ENCODE results near the gene ACAP2.
"Not testable (repeated sequence)": the region's sequence is repeated elsewhere in the genome, so short reads cannot be mapped to it uniquely, and the experiment has no call there.

The ACAP2 gene

DNA sequence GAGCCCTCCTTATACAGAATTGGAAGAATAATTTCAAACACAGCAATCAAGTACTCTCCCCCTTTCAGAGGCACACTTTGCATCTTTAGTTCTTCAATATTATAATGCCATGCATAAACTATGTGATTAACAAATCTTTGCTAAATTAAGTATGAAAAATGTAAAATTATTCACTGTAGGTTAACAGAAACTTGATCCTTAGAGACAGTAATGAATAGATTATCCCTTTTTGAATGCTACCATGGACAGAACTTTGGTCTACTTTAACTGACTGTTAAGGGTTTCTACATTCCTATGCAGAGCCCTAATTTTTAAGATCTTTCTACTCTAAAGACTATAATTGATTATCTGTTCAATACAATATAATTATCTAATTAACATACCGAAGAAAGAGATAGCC, 146.2 kb downstream of the ACAP2 start:
- no peak for DNase-seq (ENCODE audit: low read depth in 2 of 3, low spot score in 1 of 3)

DNA sequence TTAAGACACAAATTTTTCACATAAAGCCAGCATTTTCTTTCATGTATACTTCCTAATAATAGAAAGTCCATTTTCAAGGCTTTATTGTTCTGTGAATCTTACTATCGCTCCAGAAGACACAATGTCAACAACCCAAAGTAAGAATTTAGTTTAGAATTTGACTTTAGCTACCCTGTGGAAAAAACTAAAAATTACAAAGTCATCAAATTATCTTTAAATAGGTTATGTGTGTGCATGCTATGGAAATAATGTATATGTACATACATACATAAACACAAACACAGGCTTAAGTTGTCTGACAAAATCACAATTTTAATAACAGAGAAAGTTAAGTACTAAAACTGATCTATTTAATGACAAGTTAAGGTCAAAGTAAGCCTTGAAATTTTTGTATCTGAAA, 151.7 kb downstream of the ACAP2 start:
- DNase-seq (ENCODE audit: low read depth in 2 of 3, low spot score in 1 of 3): no peak

DNA sequence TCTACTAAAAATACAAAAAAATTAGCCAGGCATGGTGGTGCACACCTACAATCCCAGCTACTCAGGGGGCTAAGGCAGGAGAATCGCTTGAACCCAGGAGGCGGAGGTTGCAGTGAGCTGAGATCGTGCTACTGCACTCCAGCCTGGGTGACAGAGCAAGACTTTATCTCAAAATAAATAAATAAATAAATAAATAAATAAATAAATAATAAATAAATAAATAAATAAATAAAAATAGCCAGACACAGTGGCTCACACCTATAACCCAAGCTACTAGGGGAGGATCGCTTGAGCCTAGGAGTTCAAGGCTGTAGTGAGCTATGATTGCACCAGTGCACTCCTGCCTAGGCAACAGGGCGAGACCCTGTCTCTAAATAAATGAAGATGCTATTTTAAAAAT, 152.2 kb downstream of the ACAP2 start:
- not testable (repeated sequence) for DNase-seq (ENCODE audit: low read depth in 2 of 3, low spot score in 1 of 3)

DNA sequence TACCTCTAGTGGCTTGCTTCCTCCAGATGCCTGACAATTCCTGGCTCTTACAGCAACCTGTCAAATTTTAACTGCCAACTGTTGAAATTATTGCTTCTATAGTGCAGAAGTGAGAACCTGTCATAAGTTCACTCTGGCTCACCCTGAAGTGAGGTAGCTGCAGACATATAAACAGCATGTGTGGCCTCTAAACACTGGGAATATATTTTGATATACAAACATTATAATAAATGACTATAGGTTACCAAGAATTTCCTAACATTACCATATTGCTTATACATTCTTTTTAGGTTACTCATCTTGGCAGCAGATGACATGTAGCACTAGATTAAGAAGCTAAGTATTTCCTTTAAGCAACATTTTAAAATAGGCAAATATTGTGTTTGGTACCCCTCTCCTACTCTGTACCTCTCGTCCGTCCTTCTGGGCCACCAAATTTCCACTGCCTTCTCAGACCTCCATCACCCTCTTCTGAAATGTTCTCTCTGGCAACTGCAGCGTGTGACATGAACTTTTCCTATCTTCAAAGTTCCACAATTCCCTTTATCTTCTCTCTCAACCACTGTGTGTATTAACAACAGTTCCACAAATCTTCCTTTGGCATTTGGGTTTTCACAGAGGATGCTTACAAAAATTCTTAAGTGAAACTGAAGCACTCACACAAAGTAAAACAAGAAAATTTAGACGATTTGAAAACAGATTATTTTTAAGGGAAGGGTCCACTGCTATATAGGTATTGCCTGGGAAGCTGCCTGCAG, 156.5 kb downstream of the ACAP2 start:
- no peak for DNase-seq (ENCODE audit: low read depth in 2 of 3, low spot score in 1 of 3)

DNA sequence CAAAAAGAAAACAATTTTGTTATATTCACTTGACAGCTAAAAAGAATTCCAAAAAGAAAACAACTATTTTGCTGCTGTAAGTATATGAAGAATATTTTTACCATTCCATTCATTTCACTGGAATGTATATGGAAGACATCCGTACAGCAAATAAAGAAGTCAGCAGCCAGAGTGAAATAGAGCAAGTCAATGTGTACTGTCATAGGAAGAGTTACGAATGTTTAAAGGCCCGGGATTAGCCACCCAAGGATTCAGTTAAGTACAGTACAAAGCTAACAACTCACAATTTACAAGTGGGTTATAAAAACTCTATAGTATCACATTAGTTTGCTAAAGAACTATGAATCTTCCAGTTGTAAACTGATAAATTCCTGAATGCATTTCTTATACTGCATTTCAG, 157.4 kb downstream of the ACAP2 start:
- no peak for DNase-seq (ENCODE audit: low read depth in 2 of 3, low spot score in 1 of 3)

DNA sequence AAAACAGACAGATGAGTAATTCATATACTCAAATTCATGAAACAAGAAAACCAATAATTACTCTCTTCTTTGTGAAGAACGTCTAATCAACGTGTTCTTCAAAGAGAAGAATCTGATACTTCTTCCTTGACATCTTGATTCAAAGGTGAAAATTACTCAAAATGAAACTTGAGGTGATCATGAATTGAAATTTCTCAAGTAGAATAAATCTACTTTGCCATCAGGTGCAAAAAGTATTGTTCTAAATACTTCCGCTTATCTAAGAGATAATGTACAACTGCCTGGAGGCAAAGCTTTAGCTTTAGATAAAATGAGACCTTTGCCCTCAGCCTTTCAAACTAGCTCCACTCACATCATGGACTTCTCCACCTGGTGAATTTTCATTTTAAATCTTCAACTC, 158.0 kb downstream of the ACAP2 start:
- no peak for DNase-seq (ENCODE audit: low read depth in 2 of 3, low spot score in 1 of 3)

DNA sequence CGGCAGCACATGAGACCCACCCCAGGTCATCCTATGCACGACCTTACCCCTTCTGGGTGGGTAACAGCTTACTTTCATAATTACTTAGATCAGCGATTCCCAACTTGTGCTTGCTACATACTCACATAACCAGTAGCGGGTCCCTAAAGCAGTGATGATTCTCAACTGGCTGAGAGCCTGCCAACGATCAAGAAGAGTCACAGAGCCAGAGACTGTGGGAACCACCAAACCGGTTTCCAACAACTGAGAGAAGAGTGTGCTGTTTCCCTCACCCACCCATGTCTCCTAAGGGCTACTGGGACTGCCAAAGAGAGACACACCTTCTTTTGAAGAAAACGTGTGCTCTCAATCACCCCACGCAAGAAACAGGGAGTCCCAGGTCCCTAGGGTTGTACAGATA, 159.9 kb downstream of the ACAP2 start:
- DNase-seq (ENCODE audit: low read depth in 2 of 3, low spot score in 1 of 3): no peak

DNA sequence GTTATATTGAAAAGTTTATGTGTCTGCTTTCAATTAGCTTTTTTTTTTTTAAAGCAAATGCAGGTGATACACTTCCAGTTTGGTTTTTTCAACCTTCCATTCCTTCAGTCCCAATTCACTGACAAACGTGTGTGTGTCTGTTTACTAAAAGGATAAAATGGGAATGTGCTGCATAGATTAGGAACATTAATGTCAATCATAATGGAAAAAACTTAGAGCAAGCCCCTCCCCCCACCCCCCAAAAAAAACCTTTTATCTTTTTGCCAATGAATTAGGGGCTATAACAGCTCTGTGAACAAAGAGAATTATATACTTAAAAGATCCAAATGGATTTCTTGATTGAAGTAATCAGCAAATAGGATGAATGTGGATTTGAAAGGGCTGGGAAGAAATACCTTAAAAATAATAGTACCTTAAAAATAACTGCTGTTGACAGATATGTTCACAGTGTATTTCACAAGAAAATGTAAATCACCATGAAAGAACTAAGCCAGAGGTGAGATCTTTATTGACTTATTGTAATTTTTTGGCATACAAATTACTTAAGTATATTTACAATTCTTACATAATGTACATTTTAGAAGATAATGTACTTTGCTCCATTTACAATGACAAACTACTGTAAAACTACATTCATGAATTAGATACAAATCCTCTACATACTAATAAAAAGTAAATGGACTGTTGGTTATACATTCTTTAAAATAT, 168.4 kb downstream of the ACAP2 start:
- DNase-seq (ENCODE audit: low read depth in 2 of 3, low spot score in 1 of 3): no peak

DNA sequence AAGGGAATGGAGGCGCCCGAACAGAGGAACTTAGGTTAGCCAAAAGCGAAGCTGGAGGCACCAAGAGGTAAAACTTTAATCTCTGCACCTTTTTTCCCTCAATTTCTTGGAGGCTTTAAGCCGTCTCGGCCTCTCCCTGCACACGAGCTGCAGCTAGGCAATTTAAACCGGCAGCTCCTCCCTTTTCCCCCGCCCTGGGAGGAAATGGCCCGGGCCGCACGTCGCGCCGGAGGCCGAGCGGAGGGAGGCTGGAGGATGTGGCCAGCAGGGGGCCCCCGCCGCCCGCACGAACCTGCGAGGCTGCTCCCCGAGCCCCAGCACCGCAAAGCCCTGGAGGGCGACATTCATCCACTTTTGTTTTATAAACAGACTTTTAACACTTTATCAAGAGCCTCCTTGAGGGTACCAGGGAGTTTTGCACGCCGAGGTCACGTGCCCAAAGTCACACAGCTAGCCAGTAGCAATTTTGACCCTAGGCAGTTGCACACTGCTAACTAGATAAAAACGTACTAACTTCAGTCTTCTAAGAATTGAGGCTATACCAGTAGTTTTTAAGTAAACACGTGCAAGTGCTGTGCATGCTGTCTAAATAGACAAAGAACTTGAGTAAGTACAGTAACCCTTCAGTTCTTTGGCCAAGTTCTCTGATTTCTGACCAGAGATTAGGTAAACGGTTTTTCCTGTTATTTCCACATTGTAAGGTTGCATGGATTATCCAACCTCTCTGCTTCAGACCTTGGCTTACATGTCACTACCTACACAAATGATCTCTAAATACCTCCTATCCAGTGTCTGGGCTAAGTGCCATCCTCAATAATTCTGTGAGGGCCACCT, 171.2 kb downstream of the ACAP2 start:
- DNase-seq (ENCODE audit: low read depth in 2 of 3, low spot score in 1 of 3): peak; percentile 80 to 89 (median 87)

DNA sequence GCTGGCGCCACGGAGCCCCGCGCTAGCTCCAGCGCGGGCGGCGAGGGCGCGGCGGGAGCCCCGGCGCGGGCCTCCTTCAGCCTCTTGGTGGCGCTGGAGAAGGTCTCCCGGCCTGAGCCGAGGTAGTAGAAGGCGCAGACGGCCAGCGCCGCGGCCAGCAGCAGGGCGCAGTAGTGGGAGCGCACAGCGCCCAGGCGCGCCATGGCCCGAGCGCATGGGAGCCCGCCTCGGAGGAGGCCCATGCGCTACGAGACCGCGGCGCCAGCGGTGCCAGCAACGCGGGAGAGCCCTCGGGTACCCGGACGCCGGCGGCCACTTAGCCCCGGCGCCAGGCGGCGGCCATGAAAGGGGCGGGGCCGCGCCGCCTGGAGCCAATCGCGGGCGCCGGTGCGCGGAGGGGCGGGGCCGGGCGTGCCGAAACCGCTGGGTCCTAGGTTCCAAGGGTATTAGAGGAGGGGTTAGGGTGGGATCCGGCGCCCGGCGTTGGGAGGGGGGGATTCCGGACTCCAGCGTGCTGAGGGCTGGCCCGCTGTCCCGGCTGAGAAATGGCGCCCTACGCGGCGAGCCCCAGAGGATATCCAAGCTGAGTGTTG, 171.9 kb downstream of the ACAP2 start, which contains the start of gene XXYLT1:
Gene XXYLT1, minus strand, starts transcription at position 343 of the 593 bp plus-strand sequence. Its CDS starts 101 bp downstream, at position 242.
- DNase-seq (ENCODE audit: low read depth in 2 of 3, low spot score in 1 of 3): peak; percentile 79 to 86 (median 82)

DNA sequence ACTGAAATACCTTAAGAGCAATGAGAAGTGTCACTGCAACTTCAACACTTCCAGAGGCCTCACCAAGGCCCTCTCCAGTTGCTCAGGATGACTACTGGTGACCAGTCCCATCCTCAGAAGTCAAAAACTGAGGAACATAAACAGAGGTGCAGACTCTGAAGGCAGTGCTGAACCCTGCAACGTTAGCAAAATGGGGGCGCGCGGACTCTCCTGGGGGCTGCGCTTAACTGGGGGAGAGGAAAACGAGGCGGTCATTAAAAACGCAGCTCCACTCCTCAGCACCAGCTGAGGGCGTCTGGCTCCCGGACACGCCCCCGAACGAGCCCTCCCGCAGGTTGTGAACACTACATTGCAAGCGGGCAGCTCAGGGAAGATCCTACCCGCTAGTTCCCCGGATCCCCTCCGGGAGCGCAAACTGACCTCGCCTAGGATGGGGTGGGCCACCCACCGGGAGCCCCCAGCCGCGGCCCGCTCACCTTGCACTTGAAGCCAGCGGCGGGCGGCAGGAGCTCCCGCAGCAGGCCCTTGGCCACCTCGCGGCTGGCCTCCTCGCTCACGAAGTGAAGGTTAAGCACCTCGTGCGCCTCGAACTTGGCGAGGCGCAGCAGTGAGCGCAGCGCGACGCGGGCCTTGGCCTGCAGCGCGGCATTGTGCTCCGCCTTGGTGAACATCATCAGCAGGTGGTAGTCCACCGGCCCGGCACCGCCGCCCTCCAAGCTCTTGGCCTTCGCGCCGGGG, 172.6 kb downstream of the ACAP2 start:
- DNase-seq (ENCODE audit: low read depth in 2 of 3, low spot score in 1 of 3): peak; percentile 21 to 34 (median 25)

DNA sequence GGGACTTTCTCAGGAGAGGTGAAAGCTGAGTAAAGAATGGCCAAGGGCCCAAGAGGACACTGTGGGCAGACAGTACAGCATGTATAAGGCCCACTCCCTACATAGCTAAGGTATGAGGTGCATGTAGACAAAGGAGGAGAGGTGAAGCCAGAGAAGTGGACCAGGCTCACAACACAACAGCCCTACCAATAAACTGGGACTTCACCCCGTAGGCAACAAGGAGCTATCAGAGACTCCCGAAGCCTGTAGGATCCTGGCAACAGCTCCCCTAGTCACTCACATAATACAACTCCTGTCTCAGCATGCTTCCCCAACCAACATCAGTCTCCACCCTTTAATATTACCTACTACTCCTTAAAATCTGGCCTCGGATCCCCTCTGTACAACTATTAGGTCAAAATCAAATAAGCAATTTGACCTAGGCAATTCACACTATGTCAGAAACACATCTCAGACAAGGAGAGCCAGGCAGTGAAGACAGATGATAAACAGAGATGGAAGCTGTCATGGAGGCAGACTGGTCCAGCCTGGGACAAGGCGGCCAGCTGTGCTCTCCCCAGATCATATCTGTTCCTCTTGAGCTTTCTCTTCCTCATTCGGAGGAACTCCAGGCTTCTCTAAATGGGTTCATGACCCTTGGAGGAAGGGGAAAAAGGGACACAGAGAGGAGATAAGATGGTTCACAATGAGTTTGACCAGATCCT, 173.3 kb downstream of the ACAP2 start:
- DNase-seq (ENCODE audit: low read depth in 2 of 3, low spot score in 1 of 3): no peak

DNA sequence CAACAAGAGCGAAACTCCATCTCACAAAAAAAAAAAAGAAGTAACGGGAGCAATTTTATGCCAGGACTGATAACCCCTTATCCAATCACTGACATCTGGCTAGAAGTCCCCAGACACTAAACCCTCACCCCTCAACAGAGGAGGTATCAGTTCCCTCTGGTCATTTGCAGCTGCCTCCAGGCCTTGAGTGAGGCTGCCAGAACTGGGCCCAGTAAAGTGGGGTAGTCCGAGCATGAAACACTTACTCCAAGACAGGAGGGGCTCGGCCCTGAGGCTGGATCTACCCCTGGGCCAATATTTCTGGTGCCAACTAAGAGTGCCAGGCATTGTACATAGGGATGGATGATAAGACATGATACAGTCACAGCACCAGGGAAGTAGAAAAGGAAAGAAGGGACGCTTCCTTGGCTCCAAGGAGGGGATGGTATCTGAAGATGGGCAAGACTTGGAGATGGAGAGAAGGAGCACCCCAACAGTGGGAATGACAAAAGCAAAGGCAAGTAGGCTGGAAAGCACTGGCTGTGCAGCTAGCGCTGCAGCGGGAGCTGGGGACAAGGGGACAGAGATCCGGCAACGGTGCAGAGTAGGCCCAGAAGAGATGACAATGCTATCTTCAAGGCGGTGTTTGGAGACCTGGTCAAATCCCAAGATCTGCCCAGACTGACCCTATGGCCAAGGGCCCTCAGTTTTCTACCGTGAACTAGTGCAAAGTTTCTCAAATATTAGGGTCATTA, 174.1 kb downstream of the ACAP2 start:
- no peak for DNase-seq (ENCODE audit: low read depth in 2 of 3, low spot score in 1 of 3)

DNA sequence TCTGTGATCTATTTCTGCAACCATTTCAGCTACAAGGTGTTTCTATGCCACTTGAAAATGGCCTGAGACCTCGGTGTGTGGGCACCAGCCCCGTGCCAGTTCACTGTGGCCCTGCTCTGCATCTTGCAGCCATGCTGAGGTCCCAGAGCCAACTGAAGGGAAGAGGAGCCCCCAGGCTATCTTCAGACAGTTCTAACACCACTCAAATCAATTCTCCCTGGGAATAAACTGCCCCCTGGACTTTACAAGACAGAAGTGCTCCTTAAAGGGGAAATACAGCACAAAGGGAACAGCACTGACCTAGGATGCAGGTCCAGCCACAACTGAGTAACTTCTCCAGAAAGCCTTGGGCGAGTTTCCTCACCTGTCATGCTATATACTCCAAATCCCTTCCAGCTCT, 175.7 kb downstream of the ACAP2 start:
- no peak for DNase-seq (ENCODE audit: low read depth in 2 of 3, low spot score in 1 of 3)

DNA sequence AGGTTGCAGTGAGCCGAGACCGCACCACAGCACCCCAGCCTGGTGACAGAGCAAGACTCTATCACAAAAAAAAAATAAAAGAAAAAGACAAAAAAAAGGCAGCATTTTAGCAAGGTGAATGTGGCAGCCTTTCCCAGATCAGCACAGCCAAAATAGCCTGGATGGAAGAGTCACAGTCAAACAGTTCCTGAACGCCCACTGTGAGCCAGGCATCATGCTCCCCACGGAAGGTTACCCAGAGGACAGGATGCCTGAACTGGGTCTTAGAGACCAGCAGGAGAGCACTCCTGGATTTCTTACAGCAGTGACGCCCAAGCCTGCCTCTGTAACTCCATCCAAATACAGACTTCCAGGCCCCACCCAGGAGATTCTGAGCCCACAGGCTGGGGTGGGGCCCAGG, 176.4 kb downstream of the ACAP2 start:
- no peak for DNase-seq (ENCODE audit: low read depth in 2 of 3, low spot score in 1 of 3)

DNA sequence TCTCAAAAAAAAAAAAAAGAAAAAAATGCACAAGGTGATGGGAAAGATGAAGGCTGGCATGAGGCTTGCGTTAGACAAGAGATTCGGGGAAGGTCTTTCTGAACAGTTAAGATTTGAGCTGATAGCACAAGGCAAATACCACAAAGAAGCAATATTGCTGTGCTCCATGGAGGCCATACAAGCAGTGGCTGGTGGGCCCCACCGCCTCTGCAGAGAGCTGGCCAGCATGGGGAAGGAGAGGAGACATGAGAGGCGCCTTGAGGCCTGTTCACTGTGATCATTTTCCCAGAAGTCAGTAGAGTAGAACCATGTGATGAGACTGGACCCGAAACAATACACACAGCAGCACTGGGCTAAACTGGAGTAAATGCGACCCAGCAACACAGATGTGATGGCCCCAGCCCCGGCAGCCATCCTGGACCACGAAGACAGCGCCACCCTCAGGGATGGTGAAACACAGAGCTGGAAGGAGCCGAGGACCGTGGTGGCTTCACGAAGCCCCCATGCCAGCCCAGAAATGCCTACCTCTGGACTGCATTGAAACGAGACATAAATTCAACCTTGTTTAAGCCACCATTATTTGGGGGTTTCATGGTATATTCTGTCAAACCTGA, 177.3 kb downstream of the ACAP2 start:
- no peak for DNase-seq (ENCODE audit: low read depth in 2 of 3, low spot score in 1 of 3)

DNA sequence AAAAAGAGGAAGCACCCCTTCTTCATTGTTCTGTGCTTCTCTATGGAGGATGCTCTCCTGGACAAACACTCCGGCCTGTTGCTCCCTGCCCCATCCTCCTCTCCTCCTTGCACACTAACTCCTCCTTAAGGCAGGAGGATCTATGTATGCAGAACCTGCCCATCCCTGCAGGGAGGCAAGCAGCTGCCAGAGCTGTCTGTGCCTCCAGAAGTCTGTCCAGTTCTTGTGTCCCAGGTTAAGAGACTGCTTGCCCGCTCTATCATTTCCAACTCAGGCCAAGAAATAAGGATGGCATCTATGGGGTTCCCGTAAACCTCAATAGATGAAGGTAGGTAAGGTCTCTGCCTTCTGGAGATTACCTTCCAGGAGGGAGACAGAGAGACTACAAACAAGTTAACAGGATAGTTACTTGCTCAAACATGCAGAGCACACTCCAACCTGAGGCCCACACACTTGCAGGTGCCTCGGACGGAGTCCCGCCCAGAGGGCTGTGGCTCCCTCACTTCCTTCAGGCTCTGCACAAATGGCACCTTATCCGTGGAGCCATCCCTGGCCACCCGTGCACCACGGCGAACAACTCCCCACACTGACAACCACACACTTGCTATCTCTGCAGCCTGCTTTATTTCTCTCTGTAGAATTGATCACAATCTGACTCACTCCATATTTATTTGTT, 178.8 kb downstream of the ACAP2 start:
- DNase-seq (ENCODE audit: low read depth in 2 of 3, low spot score in 1 of 3): no peak

DNA sequence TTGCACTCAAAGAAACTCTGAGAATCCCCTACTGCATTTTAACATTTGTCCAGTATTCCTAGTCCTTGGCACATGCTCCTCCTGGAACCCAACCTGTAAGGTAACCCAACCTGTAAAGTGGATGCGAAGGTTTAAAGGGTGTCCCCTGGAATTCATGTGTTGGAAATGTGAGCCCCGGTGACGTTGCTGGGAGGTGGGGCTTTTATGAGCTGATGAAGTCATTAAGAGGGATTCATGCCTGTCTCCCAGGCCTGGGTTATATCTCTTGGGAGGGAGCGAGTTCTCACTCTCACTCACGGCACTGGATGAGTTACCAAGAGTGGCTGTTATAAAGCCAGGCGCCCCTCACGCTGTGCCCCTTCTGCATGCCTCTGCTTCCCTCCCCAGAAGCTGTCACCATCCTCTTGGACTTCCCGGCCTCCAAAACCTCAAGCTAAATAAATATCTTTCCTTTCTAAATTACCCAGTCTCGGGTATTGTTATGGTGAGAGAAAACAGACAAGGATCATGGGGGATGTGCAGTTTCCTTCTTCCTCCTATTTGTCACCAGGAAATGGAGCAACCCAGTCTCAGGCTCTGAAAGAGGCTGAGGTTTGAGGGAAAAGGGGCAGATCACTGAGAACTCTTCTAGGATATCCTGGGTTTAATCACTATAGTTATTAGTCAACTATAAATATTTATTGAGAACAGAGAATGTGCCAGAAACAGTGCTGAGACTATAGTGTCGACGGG, 179.5 kb downstream of the ACAP2 start:
- no peak for DNase-seq (ENCODE audit: low read depth in 2 of 3, low spot score in 1 of 3)
